H1 (cell line): ENCODE results near the gene FOXL3. TPM values are rescaled to one million over a fixed set of nuclear protein-coding genes. Genes with fewer than 3 reads are reported as not detected.

Experiments
- CTCF ChIA-PET: fragments of 300-600 bp; sonication (Branson Sonifier 250); formaldehyde crosslinking; loops from one replicate; lab custom pipeline; 2021; ENCODE audit not compliant: partially characterized antibody; lab: Charles Lee
- POLR2A ChIA-PET: fragments of 300-600 bp; sonication (Branson Sonifier 250); formaldehyde crosslinking; loops from one replicate; lab custom pipeline; 2021; ENCODE audit warnings: inconsistent platforms; ENCODE audit not compliant: partially characterized antibody; lab: Charles Lee
- DNase-seq, 2 experiments: peaks; one replicate each; pipeline versions ENCODE4 v3.0.0 to v3.0.0-alpha.2; 2010 to 2022; ENCODE audit warnings: low spot score in 2 of 2, low read depth in 1 of 2, mixed read lengths in 1 of 2
- FAIRE-seq: peaks from 2 replicates; lab custom pipeline; 2011; peaks lifted over from hg19 to GRCh38; lab: Jason Lieb, UNC
- H2AFZ ChIP-seq: 2 replicates; pipeline ENCODE4 v1.8.1; 2012; ENCODE audit warnings: low read length, inconsistent platforms
- H2AK5ac ChIP-seq: 2 replicates; pipeline ENCODE4 v1.6.1; 2013; ENCODE audit warnings: low read depth, low read length
- H2BK120ac ChIP-seq: replicated peaks from 2 replicates; pipeline ENCODE3; 2013; ENCODE audit warnings: low read depth, low read length, inconsistent platforms
- H2BK12ac ChIP-seq: 2 replicates; pipeline ENCODE4 v1.6.1; 2013; ENCODE audit warnings: low read depth, low read length
- H2BK15ac ChIP-seq: 2 replicates; pipeline ENCODE4 v1.6.1; 2013; ENCODE audit warnings: low read length
- H2BK20ac ChIP-seq: 2 replicates; pipeline ENCODE4 v1.6.1; 2013; ENCODE audit warnings: low read length
- H2BK5ac ChIP-seq: 2 replicates; pipeline ENCODE4 v1.6.1; 2013; ENCODE audit warnings: low read depth, low read length
- H3K14ac ChIP-seq: 2 replicates; pipeline ENCODE4 v1.6.1; 2013; ENCODE audit warnings: inconsistent platforms; ENCODE audit not compliant: insufficient read length
- H3K18ac ChIP-seq: 2 replicates; pipeline ENCODE4 v1.6.1; 2013; ENCODE audit warnings: low read length; ENCODE audit errors: extremely low read depth
- H3K23ac ChIP-seq: 2 replicates; pipeline ENCODE4 v1.6.1; 2013; ENCODE audit warnings: inconsistent platforms; ENCODE audit not compliant: insufficient read length
- H3K23me2 ChIP-seq: 2 replicates; pipeline ENCODE4 v1.6.1; 2013; ENCODE audit warnings: low read depth, low read length
- H3K27ac ChIP-seq: 2 replicates; pipeline ENCODE4 v1.6.1; 2011; ENCODE audit warnings: low read depth, low read length, inconsistent platforms
- H3K27me3 ChIP-seq, 4 experiments: replicated peaks in 1 of 4; 1 replicate in 1 of 4; 2 replicates in 3 of 4; pipeline versions ENCODE4 v1.6.1 to v1.8.1; 2011 to 2013; ENCODE audit warnings: low read length in 3 of 4, mild to moderate bottlenecking in 3 of 4, inconsistent platforms in 2 of 4, mixed read lengths in 2 of 4, moderate library complexity in 1 of 4; ENCODE audit not compliant: control insufficient read depth in 3 of 4, insufficient read depth in 3 of 4; ENCODE audit errors: extremely low read depth in 1 of 4
- H3K36me3 ChIP-seq, 4 experiments: 2 replicates each; pipeline versions ENCODE4 v1.6.1 to v1.8.1; 2011 to 2013; ENCODE audit warnings: mild to moderate bottlenecking in 4 of 4, low read length in 3 of 4, moderate library complexity in 2 of 4, control low read depth in 1 of 4, inconsistent platforms in 1 of 4; ENCODE audit not compliant: insufficient read depth in 4 of 4, control insufficient read depth in 2 of 4
- H3K4ac ChIP-seq: replicated peaks from 2 replicates; pipeline ENCODE3; 2013; ENCODE audit warnings: low read length, low read depth, mixed read lengths, inconsistent platforms; ENCODE audit not compliant: insufficient read length
- H3K4me1 ChIP-seq, 4 experiments: replicated peaks in 1 of 4; 1 replicate in 1 of 4; 2 replicates in 3 of 4; pipeline versions ENCODE4 v1.6.1 to v1.8.1; 2011 to 2013; ENCODE audit warnings: low read length in 3 of 4, inconsistent platforms in 2 of 4, mixed read lengths in 1 of 4; ENCODE audit not compliant: insufficient read depth in 4 of 4, control insufficient read depth in 3 of 4
- H3K4me2 ChIP-seq, 2 experiments: 2 replicates each; pipeline versions ENCODE4 v1.6.1 to v1.8.1; 2011 to 2013; ENCODE audit warnings: low read depth in 2 of 2, low read length in 2 of 2, control low read depth in 1 of 2, inconsistent platforms in 1 of 2, mild to moderate bottlenecking in 1 of 2; ENCODE audit not compliant: insufficient read depth in 1 of 2
- H3K4me3 ChIP-seq, 4 experiments: fragments of 200-600, 300-600 bp in 1 of 4; sonication (generic), shearing (Covaris generic), sonication (Bioruptor Twin) in 1 of 4; 2 replicates each; pipeline versions ENCODE4 v1.5.1 to v1.8.1; 2011 to 2016; ENCODE audit warnings: low read length in 4 of 4, low read depth in 3 of 4, control low read depth in 2 of 4, inconsistent platforms in 2 of 4, mild to moderate bottlenecking in 2 of 4, mixed read lengths in 1 of 4, moderate library complexity in 1 of 4; ENCODE audit not compliant: insufficient read depth in 2 of 4; ENCODE audit errors: extremely low read depth in 1 of 4
- H3K56ac ChIP-seq: replicated peaks from 2 replicates; pipeline ENCODE3; 2013; ENCODE audit warnings: low read depth, mild to moderate bottlenecking, mixed read lengths, low read length, inconsistent platforms; ENCODE audit not compliant: insufficient read length
- H3K79me1 ChIP-seq: 2 replicates; pipeline ENCODE4 v1.6.1; 2013; ENCODE audit warnings: low read depth, low read length, control low read depth
- H3K79me2 ChIP-seq, 2 experiments: 2 replicates each; pipeline versions ENCODE4 v1.6.1 to v1.8.1; 2012 to 2013; ENCODE audit warnings: low read length in 2 of 2, mild to moderate bottlenecking in 2 of 2, inconsistent platforms in 1 of 2; ENCODE audit not compliant: insufficient read depth in 2 of 2, control insufficient read depth in 1 of 2
- H3K9ac ChIP-seq, 4 experiments: replicated peaks in 1 of 4; 1 replicate in 1 of 4; 2 replicates in 3 of 4; pipeline versions ENCODE4 v1.6.1 to v1.8.1; 2011 to 2013; ENCODE audit warnings: low read depth in 3 of 4, low read length in 3 of 4, control low read depth in 2 of 4, mild to moderate bottlenecking in 2 of 4, moderate library complexity in 2 of 4, inconsistent platforms in 1 of 4; ENCODE audit errors: extremely low read depth in 1 of 4
- H3K9me3 ChIP-seq, 2 experiments: 2 replicates each; pipeline versions ENCODE4 v1.6.1 to v1.8.1; 2012 to 2013; ENCODE audit warnings: mild to moderate bottlenecking in 2 of 2, moderate library complexity in 2 of 2, control low read depth in 1 of 2, inconsistent platforms in 1 of 2, low read depth in 1 of 2, low read length in 1 of 2, mixed read lengths in 1 of 2; ENCODE audit not compliant: insufficient read depth in 2 of 2
- H4K20me1 ChIP-seq, 2 experiments: replicated peaks in 1 of 2; 2 replicates each; pipeline versions ENCODE3 to v1.8.1; 2011 to 2013; ENCODE audit warnings: inconsistent platforms in 2 of 2, low read length in 2 of 2, mild to moderate bottlenecking in 1 of 2; ENCODE audit not compliant: insufficient read depth in 2 of 2, control insufficient read depth in 1 of 2
- H4K5ac ChIP-seq: 2 replicates; pipeline ENCODE4 v1.6.1; 2013; ENCODE audit warnings: low read length, low read depth, mixed read lengths, inconsistent platforms; ENCODE audit not compliant: insufficient read length
- H4K8ac ChIP-seq: 2 replicates; pipeline ENCODE4 v1.8.0; 2013; ENCODE audit warnings: mild to moderate bottlenecking, moderate library complexity, low read length, inconsistent platforms; ENCODE audit not compliant: insufficient read depth; ENCODE audit errors: extremely low read depth
- H4K91ac ChIP-seq: replicated peaks from 2 replicates; pipeline ENCODE3; 2013; ENCODE audit warnings: low read length, mixed read lengths, inconsistent platforms; ENCODE audit not compliant: insufficient read length
- CREB1 ChIP-seq: IDR thresholded peaks from 2 replicates; pipeline ENCODE4 v1.6.1; 2012; ENCODE audit warnings: inconsistent platforms
- GABPA ChIP-seq: IDR thresholded peaks from 2 replicates; pipeline ENCODE4 v1.6.1; 2011; ENCODE audit warnings: mild to moderate bottlenecking, low read length, moderate library complexity, borderline replicate concordance; ENCODE audit not compliant: insufficient read depth
- JUN ChIP-seq: IDR thresholded peaks from 2 replicates; pipeline ENCODE4 v1.6.1; 2011; ENCODE audit warnings: low read depth, mild to moderate bottlenecking, improper control_type of control experiment, low read length
- RAD21 ChIP-seq, 2 experiments: IDR thresholded peaks in 1 of 2; conservative IDR thresholded peaks in 1 of 2; 2 replicates each; pipeline ENCODE4 v1.6.1; 2011; ENCODE audit warnings: low read depth in 2 of 2, low read length in 2 of 2, improper control_type of control experiment in 1 of 2, inconsistent platforms in 1 of 2, mild to moderate bottlenecking in 1 of 2, moderate library complexity in 1 of 2
- WGBS, 2 experiments: shearing (Covaris generic) in 1 of 2; methylation state at CpG; one replicate each; pipeline versions ENCODE4 v1.1.6 to v1.1.7; 2013 to 2015; ENCODE audit warnings: low lambda C conversion rate in 2 of 2, mixed read lengths in 2 of 2, inconsistent platforms in 1 of 2, low coverage in 1 of 2, missing lambda C conversion rate in 1 of 2; ENCODE audit not compliant: insufficient replicate concordance in 2 of 2, insufficient coverage in 1 of 2, insufficient read length in 1 of 2; ENCODE audit errors: extremely low coverage in 1 of 2, missing lambda C conversion rate in 1 of 2; 5-methylcytosine and 5-hydroxymethylcytosine counted together
- polyA plus RNA-seq, 7 experiments: library from polyadenylated mRNA; depleted of rRNA in 3 of 7; stranded (reverse) in 5 of 7; unstranded in 2 of 7; fragments of >200 nt in 5 of 7; fragments of 200-250 nt in 2 of 7; gene quantifications; 1 replicate in 5 of 7; 2 replicates in 1 of 7; 4 replicates in 1 of 7; pipeline versions ENCODE4 v1.2.1 to v1.2.3, GENCODE V29; 2011 to 2013; ENCODE audit warnings: missing spikeins in 2 of 7, mixed read lengths in 2 of 7
- total RNA-seq: library from RNA; stranded (reverse); fragmentation: NEBNext Ultra II Directional; extraction: Animal tissue kit (Norgen Biotek cat#: 25700); gene quantifications from 2 replicates; pipeline ENCODE4 v1.2.1, GENCODE V29; 2021

Gene FOXL3
- total and polyA plus RNA-seq, 2 of the 8 experiments (the other 6 are each of a cell fraction or from before 2014, with no cell fraction given), result not detected

- Histone ChIP-seq H3K36me3 (peaks cover under 1 to 20% (median 10%) of the 10 kb centered on the region in 4 experiments; a peak in 6 of 8 replicates), H2BK20ac (no peak overlapping the region), H3K23me2 (no peaks in the 10 kb centered on the region), H3K9ac (no peak overlapping the region), H4K20me1 (no peaks in the 10 kb centered on the region), H2BK5ac (no peak overlapping the region), H2BK12ac (no peak overlapping the region), H4K5ac (no peak overlapping the region), H4K8ac (no peak overlapping the region), H2BK120ac (no peak overlapping the region), H3K4me2 (no peak overlapping the region), H3K23ac (no peak overlapping the region), H3K27ac (no peak overlapping the region), H4K91ac (no peak overlapping the region), H3K4me1 (no peaks in the 10 kb centered on the region), H3K4ac (no peak overlapping the region), H2BK15ac (no peak overlapping the region), H2AFZ (no peak overlapping the region), H3K27me3 (peaks cover 0 to 2% (median 0%) of the 10 kb centered on the region in 4 experiments; a peak in 1 of 7 replicates), H3K79me2 (no peaks in the 10 kb centered on the region), H3K14ac (no peak overlapping the region), H3K4me3 (no peak overlapping the region), H3K18ac (no peak overlapping the region), H2AK5ac (no peak overlapping the region), H3K9me3 (peaks cover 57 to 94% of the 10 kb centered on the region in 2 experiments), H3K79me1 (0 out of 2 replicates have a peak, but pooled peaks cover 2% of the 10 kb centered on the region), H3K56ac (no peak overlapping the region)
- POLR2A ChIA-PET, result no interaction called here
- FAIRE-seq (no peak), DNase-seq (no peak)
- CTCF ChIA-PET, result interaction anchor here (0.6 to 3.6 kb wide), 17 partner anchors 11 to 223 kb away, joined by 3 to 21 read pairs (median 4); no protein-coding TSS in a partner anchor
- 89% methylated on average over 27 of the region's 27 CpGs; no CpG with 5 or more reads in 1 of the 2 experiments for WGBS, 2 experiments
- no peak for TF ChIP-seq CREB1
- TF ChIP-seq RAD21 (IDR thresholded peaks at IDR 0.05 in 1 of 2, conservative IDR thresholded peaks at IDR 0.05 in 1 of 2; ENCODE audit: low read depth in 2 of 2, low read length in 2 of 2), result no peak
- no peak for TF ChIP-seq JUN
- no peak for TF ChIP-seq GABPA
These were observed 25.3 kb upstream of the FOXL3 start for GRCh38 chr7:264541-265191.
